HS-5 (cell line): ENCODE data around the gene EIF2B2.

ENCODE experiments used
- DNase-seq: peaks from one replicate; pipeline ENCODE4 v3.0.0-alpha.2; 2012; ENCODE audit warnings: low read depth

EIF2B2 gene

GRCh38 chr14:75044752-75045151, 42.0 kb downstream of the EIF2B2 start:
- no peak for DNase-seq

GRCh38 chr14:75046275-75046674, 43.6 kb downstream of the EIF2B2 start:
- no peak for DNase-seq

- no peak for DNase-seq
These were observed 44.2 kb downstream of the EIF2B2 start for GRCh38 chr14:75046899-75047298.

- no peak for DNase-seq
These were observed 44.8 kb downstream of the EIF2B2 start for GRCh38 chr14:75047506-75047905.

- no peak for DNase-seq
These were observed 45.4 kb downstream of the EIF2B2 start for GRCh38 chr14:75048101-75048500.

- DNase-seq = no peak
These were observed 46.4 kb downstream of the EIF2B2 start for GRCh38 chr14:75049136-75049535.

- DNase-seq = peak; percentile 47
These were observed 47.0 kb downstream of the EIF2B2 start for GRCh38 chr14:75049731-75050201.

GRCh38 chr14:75050852-75051555, 48.3 kb downstream of the EIF2B2 start, which contains the start of gene MLH3:
Gene MLH3 (minus strand): TSS chr14:75051467. CDS start chr14:75049655, 1,812 bp downstream.
- peak; percentile 53 for DNase-seq

- DNase-seq = no peak
These were observed 48.8 kb downstream of the EIF2B2 start for GRCh38 chr14:75051556-75051899.

- DNase-seq = no peak
These were observed 50.9 kb downstream of the EIF2B2 start for GRCh38 chr14:75053396-75054291.

GRCh38 chr14:75054421-75054820, 51.7 kb downstream of the EIF2B2 start:
- no peak for DNase-seq

GRCh38 chr14:75059642-75060041, 56.9 kb downstream of the EIF2B2 start:
- DNase-seq = no peak

GRCh38 chr14:75060420-75060819, 57.7 kb downstream of the EIF2B2 start:
- DNase-seq = no peak
